LHCN-M2 (cell line): ENCODE measurements around the gene BRWD1. TPM values are rescaled to one million over a fixed set of nuclear protein-coding genes. Genes with fewer than 3 reads are reported as not detected.
A peak's percentile ranks its signal among the peaks of the same experiment; 100 is the strongest.
"Not testable (repeated sequence)": the region's sequence is repeated elsewhere in the genome, so short reads cannot be mapped to it uniquely, and the experiment has no call there.

ENCODE experiments used
- DNase-seq: peaks from one replicate; pipeline ENCODE4 v3.0.0-alpha.2; 2012; ENCODE audit warnings: low read depth
- total RNA-seq: library from RNA; depleted of rRNA; stranded (reverse); fragments of >200 nt; gene quantifications from 2 replicates; pipeline ENCODE4 v1.2.3, GENCODE V29; 2014

Gene BRWD1
- total RNA-seq, 1 experiment from 2014 or later = 23.1 TPM

DNA sequence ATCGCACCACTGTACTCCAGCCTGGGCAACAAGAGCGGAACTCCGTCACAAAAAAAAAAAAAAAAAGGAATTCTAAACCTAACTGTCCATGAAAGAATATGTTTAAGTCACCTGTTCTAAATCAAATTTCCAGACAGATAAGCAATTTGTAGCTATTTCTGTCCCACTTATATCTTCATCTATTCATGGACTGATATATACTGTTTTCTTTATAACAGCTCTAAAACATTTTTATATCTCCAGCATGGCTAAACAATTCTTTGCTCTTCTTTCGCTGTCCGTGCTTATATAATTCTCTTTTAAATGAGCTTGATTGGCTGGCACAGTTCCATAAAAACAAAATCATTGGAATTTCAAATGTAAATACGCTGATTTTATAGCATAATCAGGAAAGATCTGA is 30.5 kb downstream of the BRWD1 start:
- DNase-seq = no peak

DNA sequence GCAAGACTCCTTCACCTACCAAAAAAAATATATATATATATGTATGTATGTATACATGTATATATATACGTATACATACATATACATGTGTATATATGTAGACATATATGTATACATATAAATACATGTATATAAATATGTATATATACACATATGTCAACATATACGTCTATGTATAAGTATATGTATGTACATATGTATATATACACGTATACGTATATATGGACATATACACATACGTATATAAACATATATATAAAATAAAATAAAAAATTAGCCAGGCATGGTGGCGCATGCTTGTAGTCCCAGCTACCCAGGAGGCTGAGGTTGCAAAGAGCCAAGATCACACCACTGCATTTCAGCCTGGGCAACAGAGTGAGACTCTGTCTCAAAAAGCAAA is 31.6 kb downstream of the BRWD1 start:
- no peak for DNase-seq

DNA sequence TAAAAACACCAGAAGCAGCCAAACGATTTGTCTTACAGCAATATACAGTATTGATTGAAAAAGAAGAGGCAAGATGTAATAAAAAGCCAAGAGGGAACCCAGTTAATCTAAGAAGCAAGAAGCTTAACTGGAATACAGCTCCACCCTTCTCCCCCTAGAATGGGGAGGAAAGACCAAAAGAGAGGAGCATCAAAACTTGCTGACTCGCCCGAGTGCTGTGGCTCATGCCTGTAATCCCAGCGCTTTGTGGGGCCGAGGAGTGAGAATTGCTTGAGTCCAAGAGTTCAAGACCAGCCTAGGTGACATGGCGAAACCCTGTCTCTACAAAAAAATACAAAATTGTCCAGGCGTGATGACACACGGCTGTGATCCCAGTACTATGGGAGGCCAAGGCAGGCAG is 32.2 kb downstream of the BRWD1 start:
- no peak for DNase-seq

DNA sequence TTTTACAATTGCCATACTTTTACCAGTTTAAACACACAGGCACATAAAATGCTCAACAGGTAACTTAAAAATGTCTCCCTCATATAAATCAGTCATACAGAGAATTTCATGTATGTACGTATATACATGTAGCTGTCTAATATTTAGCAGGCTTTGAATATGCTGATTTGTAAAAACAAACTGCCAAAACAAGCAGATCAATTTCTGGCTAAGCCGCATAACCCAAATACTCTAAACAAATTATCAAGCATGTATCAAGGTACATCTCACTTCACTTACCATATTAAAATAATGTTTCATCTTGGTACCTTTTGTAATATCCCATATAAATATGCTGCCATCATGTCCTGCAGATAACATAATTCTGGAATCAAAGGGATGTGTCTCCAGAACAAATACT is 43.8 kb downstream of the BRWD1 start:
- no peak for DNase-seq

DNA sequence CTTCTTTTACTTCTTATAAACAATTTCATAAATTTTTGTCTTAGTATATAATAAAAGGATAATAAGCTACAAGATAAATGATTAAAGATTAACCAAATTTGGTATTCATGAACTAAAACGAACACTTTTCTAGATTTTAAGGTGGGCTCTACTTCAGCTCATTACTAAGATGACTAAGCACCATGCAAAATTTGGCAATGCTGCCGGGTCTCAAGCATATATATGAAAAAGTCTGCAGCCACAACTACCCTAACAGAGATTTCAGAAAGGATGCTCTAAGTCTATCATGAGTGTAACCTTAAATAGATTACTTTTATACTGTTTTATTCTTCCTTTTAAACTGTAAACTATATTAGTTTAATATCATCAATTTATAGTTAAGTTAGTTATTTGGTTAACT is 47.8 kb downstream of the BRWD1 start:
- no peak for DNase-seq

DNA sequence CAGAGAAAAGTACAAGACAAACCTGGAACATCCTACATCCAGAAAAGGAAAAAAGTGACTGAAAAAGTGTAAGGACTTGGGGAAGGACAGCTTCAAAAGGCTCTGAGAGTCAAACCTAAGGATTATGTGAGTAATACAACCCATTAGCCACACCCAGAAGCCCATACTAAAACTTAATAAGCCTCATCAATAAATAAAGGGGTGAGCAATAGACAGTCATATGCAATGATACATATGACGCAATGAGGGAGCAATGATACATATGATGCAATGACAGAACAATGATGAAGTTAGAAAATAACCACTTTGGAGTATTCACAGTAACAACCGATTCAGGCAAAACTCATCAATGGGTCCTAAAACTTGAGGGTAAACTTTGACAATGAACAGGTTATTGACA is 50.1 kb downstream of the BRWD1 start:
- peak; percentile 5 for DNase-seq

DNA sequence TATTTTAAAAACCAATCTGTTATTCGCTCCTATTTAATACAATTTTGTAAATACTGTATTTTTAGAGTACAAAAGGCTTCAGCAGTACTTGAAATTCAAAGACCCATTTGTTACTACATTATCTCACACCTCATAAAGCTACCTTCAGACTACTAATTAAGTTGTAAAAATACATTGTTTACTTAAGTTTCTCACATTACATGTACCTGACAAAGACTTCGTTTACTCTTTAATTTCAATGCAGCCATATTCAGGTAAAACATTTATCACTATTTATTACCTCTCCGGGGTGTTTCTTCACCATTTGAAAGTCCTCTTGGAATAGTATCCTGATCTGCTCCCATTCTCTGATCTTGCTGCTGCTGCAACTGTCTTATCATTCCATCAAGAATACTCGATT is 55.2 kb downstream of the BRWD1 start:
- DNase-seq = no peak

DNA sequence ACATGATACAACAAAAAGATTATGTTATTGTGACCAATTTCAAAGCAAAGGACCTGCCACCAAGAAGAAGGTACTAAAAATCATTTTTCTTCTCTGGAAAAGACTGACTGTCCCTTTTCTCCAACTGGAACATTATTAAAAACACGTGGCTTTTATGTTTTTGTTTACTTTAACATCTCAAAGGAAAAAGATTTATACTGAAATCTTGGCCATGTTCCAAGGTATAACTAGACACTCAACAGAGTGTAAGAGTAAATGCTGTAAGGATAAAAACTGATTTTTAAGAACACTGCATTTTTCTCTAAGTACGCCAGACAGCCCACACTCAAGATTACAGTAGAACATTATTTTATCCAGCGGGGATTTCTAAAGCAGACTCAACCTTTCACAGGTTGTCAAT is 62.1 kb downstream of the BRWD1 start:
- DNase-seq = no peak

DNA sequence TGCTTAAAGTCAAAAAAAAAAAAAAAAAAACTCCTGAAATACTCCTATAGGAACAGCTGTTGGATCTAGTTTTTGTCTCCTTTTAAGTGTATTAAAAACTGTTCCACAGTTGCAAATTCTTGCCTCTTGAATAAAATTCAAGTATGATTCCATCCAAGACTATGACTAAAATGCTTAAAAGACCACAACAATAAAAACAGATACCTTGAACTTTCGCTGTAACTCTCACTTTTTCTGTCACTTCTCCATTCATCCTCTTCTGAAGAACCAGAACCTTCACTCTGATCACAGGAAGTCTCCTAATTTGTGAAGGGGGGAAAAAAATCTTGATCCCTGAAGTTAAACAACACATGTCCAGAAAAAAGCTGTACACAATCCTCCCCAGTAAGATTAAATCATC is 75.2 kb downstream of the BRWD1 start:
- peak; percentile 45 for DNase-seq

DNA sequence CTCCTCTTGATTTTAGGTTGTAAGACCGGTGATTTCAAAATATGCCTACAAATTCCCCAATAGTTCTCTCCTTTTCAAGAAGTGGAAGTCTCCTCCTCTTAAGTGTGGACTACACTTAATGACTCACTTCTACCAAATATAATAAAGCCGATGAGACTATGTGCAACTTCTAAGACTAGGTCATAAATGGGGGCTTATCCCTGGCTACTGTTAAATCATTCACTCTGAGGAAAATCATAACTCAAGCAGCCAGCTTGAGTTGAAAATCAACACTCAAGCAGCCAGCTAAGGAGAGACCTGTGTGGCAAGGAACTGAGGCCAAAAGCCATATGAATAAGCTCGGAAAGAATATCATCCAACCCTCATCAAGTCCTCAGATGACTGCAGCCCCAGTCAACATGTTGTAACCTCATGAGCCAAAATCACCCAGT is 80.6 kb downstream of the BRWD1 start:
- DNase-seq = peak; percentile 2

DNA sequence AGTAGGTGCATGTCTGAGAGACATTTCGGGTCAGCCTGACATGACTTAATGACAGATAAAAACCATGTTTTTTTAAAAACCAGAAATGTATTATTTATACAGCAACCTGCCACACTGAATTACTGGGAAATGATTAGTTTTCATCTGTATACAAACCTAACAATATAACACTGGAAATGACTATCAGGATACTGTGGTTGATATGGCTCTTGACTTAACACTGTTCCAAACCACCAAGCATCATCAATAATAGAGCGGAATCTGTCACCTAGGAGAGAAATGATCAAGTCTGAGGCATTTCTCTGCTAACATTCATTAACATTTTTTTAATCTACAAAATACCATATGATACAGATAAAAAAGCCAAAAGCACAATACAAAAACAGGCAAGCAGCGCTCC is 88.5 kb downstream of the BRWD1 start:
- DNase-seq = no peak

DNA sequence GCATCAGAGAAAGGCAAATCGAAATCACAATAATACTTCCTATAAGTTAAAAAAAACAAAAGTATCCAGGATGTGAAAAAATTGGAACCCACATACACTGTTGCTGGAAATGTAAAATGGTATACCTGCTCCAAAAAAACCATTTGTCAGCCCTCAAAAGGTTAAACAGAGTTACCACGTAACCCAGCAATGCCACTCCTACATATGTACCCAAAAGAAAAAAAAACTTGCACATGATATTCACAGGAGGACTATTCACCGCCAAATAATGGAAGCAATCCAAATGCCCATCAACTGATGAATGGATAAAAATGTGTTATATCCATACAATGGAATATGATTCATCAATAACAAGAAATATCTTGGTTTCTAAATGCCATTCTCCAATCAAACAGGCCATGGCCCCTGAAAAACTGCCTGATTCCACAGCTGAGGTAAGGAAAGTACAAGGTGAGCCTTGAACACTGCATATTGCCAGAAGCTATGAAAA is 91.4 kb downstream of the BRWD1 start:
- DNase-seq = no peak

DNA sequence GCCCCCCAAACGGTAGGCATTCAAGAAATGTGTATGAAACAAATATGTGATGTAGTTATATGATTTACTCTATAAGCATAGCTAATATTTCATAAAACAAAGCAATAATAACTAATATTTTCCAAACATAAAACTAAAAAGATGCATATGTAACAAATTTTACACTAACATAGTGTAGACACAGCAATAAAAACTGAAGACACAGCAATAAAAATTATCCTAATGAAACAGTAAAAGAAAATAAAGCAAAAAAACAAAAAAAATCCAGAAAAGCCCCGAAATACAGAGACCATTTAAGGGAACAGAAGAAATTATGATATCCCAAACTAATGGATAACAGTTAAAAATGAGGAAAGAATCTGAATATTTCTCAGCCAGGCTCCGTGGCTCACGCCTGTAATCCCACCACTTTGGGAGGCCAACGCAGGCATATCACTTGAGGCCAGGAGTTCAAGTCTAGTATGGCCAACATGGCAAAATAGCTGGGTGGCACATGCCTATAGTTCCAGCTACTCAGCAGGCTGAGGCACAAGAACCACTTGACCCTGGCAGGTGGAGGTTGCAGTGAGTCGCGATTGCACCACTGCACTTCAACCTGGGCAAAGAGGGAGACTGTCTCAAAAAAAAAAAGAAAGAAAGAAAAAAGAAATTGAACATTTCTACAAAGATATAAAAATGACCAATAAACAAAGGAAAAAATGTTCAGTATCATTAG is 92.0 kb downstream of the BRWD1 start:
- DNase-seq = no peak

DNA sequence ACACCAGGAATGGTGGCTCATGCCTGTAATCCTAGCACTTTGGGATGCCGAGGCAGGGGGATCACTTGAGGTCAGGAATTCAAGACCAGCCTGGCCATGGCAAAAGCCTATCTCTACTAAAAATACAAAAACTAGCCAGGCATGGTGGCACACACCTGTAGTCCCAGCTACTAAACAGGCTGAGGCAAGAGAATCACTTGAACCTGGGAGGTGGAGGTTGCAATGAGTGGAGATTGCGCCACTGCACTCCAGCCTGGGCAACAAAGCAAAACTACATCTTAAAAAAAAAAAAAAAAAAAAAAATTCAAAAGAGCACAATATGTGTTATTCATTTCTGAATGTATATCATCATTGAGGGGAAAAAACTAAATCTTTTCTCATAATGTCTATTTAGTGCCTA is 92.6 kb downstream of the BRWD1 start:
- not testable (repeated sequence) for DNase-seq

DNA sequence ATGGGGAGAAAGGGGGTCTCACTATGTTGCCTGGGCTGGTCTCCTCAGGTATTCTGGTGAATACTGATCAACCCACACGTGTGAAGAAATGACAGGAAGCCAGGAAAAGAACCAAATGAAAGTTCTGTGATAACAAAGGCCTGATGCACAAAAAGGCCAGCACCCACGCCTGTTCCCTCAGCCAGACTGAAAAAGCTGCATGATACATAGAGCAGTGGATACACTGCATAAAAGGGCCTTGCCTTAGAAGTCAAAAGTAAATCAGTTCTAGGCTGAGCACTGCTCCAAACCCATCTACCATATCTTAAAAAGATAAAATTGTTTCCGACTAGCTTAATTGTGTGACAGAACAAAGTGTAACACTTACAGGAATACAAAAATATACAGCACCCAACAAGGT is 93.3 kb downstream of the BRWD1 start:
- DNase-seq = no peak

DNA sequence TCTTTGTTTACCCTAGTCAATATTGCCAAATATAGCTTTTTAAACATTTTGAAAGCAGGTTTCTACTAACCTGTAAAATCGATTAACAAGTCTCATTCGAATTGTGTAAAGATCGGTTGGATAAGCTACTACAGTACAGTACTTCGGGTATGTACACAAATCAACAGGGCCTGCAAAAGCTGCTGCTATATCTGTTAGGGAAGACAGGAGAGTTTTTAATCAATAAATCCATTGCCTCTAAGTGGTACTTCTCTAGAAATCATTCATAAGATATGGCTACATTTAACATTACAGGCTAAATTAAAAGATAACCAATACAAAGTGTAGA is 95.4 kb downstream of the BRWD1 start:
- no peak for DNase-seq

DNA sequence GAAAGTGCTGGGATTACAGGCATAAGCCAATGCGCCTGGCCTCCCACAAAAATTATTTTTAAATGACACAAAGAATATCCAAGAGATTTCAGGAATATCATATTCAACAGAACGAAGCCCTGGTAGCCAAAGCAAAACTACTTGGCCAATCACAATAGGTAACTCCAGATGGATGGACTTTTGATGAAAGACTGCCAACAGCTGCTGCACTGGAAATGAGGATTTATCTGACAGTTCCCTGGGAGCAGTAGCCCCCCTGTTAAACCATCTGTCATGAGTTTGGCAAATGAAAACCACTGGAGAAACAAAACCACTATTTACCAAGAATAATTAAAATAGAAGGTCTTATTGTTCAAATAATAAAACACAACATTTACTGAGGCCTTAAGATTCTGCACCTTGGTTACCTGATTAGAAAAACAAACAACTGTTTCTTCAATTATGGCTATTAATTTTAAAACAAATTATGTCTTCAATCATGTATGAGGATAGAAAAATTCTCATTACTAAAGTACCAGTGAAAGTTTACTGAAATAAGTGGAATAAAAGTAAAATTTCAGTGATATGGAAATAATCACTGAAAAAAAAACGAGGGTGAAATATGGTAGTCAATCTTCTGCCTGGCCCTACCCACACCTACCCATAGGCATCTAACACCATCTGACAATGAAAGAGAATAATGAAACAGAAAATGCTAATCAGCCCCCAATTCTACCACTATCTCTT is 95.9 kb downstream of the BRWD1 start:
- DNase-seq = peak; percentile 73

DNA sequence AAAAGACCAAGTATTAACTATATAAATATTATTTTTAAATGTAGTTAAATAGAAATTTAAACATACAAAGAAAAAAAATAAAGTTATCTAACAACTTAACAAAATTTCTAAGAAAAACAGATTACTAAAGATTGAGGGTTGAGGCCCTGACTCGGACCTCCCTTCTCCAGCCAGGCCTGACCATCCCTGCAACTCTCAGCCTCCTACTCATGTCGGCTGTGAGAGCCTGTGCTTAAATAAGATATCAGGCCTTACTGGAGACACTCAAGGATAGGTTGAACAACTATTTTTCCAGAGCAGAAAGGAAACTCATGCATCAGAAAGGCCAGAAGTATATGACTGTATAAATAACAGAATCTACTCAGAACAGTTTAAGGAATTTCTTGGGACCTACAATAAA is 97.1 kb downstream of the BRWD1 start:
- DNase-seq = no peak

DNA sequence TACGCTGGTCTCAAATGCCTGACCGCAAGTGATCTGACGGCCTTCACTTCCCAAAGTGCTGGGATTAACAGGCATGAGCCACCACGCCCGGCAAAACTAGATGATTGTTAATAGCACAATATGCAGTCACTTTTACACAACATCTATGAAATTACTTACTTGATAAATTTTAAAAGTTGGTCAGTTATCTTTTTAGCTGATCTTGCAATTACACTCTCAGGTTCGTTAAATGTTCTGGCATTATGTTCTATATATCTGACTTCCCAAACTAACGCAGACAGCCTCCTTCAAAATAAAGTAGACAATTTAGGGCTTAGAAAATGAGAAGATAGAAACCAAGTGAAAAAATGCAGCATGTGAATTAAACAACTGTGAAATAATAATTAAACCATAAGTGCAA is 98.4 kb downstream of the BRWD1 start:
- DNase-seq = no peak

DNA sequence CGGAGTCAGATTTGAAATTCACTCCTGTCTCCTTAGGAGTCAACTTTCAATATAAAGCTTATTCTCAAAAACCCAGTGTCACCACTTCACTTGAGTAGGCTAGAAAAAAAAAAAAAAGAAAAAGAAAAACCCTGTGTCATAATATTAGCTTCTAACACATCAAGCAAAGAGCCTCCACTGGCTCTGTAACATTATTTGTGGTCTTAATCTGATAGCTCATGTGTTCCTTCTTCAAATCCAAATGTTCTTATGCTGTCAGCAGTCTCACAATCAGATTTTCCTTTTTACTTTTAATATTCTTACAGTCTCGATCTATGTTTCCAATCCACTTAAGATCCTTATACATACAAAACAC is 104.1 kb downstream of the BRWD1 start:
- no peak for DNase-seq

DNA sequence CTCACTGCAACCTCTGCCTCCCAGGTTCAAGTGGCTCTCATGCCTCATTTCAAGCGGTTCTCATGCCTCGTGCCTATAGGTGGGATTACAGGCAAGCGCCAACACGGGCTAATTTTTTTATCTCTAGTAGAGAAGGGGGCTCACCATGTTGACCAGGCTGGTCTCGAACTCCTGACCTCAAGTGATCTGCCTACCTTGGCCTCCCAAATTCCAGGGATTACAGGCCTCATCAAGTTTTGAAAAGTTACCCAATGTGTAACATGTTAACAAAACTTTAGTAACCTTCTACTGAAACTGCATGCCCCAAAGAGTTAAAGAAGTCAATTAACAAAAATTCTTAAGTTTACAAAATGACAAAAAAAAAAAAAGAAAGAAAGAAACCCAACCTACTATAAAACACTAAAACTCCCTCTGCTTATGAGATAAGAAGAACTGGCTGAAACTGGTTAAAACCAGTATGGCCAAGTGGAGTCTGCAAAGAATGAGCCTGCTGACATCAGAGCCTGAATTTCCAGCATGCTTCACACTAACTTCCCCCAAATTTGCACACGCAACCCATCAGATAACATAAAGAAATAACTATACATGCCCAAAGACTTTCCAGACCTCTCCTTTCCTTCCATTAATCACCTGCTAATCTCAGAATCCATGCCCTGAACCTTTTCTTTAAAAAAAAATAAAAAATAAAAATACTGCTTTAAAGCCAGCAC is 104.7 kb downstream of the BRWD1 start:
- DNase-seq = no peak

DNA sequence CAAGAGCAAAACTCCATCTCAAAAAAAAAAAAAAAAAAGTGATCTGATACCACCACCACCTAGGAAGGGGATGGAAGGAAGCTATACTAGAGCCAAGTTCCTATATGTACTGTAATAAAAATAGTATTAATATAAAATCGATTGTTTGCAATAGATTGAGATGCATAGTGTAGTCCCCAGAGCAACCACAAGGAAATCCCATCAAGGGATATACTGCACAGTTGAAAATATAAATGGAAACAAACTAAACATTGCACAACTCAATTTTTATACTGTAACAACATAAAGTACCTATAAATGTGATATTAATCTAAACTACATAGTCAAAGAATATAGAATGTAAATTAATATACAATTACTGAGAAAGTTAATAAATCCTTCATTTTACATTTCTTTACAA is 109.3 kb downstream of the BRWD1 start:
- no peak for DNase-seq

DNA sequence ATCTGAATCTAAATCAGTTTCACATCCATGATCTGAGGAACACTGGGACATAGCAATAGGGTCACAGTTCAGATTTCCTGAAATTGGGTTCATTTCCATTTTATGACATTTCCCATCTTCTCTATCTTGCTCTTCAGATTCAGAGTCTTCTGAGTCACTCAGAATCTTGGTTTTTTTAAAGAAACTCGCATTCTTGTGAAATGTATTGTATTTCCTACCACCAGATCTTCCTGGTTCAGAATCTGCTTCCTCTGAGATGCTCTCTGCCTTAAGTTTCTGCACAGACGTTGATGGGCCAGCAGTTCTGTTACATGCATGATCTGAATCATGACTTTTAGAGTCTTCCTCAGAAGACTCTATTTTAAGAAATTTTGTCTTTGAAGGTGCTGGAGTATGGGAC is 114.6 kb downstream of the BRWD1 start:
- DNase-seq = no peak
